ENCODE results near the gene CD96.
"Not testable (repeated sequence)": the region's sequence is repeated elsewhere in the genome, so short reads cannot be mapped to it uniquely, and the experiment has no call there.

Gene CD96

GRCh38 chr3:111595232-111595631 lies 53.2 kb downstream of the CD96 start, which contains the start of gene ZBED2:
TSS of gene ZBED2 (minus strand) at chr3:111595346. CDS start at chr3:111594201, 1,145 bp downstream.
- DNase-seq, result no peak

- DNase-seq, result no peak
Observed at GRCh38 chr3:111596328-111596727, 54.3 kb downstream of the CD96 start.

DNA sequence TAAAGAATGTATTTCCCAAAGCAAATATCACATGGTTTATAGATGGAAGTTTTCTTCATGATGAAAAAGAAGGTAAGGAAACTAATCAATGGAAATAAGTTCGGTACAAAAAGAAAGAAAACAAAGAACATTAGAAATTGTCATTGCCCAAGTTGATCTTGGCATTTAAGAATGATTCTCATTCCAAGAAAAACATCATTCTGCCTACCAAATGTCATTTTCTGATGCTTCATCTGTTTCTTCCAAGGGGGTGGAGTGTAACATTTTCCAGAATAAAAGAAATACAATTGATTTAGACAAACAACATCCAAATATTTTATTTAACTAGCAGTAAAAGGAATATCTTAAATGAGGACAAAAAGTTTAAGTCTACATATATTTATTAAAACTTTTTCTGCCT lies 56.1 kb downstream of the CD96 start:
- DNase-seq, result no peak

GRCh38 chr3:111598552-111598951 lies 56.6 kb downstream of the CD96 start:
- DNase-seq, result no peak

DNA sequence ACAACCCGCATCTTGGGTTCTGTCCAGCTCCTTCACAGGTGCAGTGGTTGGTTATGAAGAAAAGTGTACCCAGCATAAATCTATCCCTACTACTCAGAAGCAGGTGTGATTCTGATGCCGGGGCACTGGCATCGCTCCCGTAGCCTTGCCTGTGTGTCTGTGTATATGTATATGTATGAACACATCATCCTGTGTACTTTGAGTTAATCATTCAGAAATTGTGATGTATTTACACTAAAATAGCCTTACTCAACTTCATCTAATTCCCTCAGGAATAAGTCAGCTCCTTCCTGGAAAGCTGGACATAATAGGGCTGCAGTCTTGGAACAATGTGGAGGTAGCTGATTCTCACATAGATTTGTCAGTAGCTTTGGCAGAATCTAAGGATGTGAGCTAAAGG lies 59.8 kb downstream of the CD96 start:
- DNase-seq, result no peak

DNA sequence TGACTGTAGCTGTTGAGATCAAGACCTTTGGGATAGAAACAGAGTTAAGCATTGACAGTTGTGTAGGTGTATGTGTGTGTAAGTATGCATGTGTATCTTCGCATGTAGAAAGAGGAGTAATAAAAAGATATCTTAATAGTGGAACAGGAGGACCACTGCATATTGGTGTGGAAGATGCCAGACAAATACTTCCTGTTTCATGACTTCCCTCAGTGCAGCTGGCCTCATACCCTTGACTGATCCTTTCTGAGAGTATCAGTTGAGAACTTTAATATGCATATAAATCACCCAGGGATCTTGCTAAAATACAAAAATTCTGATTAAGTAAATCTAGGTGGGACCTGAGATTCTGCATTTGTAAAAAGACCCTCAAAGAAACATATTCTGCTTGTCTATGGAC lies 61.7 kb downstream of the CD96 start:
- no peak for DNase-seq

- no peak for DNase-seq
Observed at GRCh38 chr3:111604119-111604518, 62.1 kb downstream of the CD96 start.

- DNase-seq, result no peak
Observed at GRCh38 chr3:111605018-111605417, 63.0 kb downstream of the CD96 start.

GRCh38 chr3:111605493-111605892 lies 63.5 kb downstream of the CD96 start:
- DNase-seq, result no peak

DNA sequence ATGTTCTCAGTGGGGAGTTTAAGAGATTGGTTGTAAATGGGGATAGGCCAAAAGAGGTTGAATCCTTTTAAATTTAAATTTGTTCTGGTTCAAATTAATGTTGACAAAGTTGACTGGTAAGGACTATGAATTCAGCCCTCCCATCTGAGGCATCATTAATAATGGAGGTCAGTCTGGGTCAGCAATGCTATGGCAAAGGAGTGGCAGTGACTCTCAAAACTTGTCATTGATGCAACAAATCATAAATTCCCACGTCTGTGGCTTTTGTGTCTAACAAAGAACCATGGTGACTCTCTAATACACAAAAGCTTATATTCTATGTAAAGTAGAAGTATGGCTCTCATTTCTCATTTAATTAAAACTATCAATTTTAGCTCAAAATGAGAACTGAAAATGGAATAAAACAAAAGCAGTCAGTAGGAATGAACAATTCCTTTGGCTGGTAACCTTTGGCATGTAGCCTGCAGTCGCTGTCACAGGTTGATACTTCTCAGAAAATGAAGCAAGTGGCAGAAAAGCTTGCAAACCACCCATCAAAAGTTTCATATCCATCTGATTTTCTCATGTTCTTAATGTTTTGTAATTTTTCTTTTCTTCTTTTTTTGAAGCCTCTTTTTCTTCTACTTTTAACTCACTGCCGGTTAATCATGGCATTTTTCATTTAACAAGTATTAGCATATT lies 65.4 kb downstream of the CD96 start:
- DNase-seq, result no peak

- DNase-seq, result no peak
Observed at GRCh38 chr3:111608383-111608782, 66.4 kb downstream of the CD96 start.

GRCh38 chr3:111609700-111610099 lies 67.7 kb downstream of the CD96 start:
- DNase-seq, result no peak

DNA sequence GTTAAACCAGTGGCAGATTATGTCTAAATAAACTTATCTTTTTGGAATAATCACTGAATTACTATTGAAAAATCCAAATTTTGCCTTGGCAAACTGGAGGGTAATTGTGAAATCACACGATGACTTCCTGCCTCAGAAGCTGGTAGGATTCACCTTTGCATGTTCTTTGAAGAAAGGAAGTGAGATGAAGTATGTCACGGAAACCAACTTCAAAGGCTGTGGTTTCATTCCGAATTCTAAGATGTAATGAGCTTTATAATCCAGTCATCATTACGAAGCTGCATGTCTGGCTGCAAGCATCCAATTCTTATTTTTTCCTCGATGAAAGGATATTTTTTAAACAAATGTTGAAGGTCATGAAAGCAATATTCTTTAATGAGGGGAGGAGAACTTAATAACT lies 68.2 kb downstream of the CD96 start:
- DNase-seq, result no peak

- DNase-seq, result no peak
Observed at GRCh38 chr3:111610612-111611054, 68.6 kb downstream of the CD96 start.

GRCh38 chr3:111613294-111613693 lies 71.3 kb downstream of the CD96 start:
- no peak for DNase-seq

DNA sequence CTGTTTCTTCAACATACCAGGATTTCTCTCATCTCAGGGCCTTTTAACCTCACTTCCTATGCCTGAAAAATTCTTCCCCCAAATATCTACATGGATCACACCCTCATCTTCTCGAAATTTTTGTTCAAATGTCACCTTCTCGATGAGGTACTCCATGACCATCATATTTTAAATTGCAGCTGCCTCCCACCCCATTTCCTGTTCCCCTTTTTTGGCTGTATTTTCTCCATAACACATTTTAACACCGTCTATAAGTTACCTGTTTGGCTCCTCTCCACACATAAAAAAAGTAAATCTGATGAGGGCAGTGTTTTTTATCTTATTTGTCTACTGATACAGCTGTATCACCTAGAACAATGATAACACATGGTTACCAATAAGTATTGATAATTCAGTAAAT lies 73.9 kb downstream of the CD96 start:
- no peak for DNase-seq

- DNase-seq, result no peak
Observed at GRCh38 chr3:111616417-111617105, 74.6 kb downstream of the CD96 start.

GRCh38 chr3:111617406-111617805 lies 75.4 kb downstream of the CD96 start:
- DNase-seq, result no peak

- no peak for DNase-seq
Observed at GRCh38 chr3:111617912-111618601, 76.1 kb downstream of the CD96 start.

DNA sequence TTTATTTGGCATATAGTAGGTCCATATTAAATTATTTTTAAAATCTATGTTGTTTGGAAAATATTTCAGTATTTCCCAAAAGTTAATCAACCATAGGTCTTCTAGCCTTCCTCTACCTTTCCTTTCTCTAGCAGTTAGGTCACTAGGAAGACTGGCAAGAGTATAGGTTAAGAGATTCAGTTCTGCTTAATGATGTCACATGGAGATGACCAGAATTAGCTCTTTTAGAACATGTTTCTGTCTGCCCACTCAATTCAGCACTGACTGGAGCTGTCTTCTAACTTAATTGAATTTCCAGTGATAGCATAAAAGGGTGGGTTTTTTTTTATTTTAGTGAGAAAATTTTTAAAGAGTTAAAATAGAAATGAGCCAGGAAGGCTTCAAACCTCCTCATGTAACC lies 76.9 kb downstream of the CD96 start:
- no peak for DNase-seq

DNA sequence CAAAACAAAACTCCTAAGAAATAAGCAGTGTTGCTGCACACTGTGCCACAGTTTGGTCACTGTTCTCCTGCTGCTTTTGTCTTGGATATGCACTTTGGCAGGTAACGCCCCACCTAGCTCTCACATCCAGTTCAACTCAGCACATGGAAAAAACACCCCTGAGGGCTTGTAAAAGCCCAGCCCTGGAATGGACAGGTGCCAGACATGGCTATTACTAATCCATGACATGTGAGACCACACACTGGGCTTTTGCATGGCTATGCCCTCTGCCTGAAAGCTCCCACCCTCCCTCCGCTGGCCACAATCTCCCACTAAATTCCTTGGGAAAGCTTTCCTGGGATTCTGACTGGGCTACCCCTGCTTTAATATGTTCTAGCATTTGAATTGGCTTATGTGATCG lies 77.8 kb downstream of the CD96 start:
- DNase-seq, result no peak

GRCh38 chr3:111621535-111621934 lies 79.5 kb downstream of the CD96 start:
- no peak for DNase-seq

- no peak for DNase-seq
Observed at GRCh38 chr3:111627092-111627491, 85.1 kb downstream of the CD96 start.

- not testable (repeated sequence) for DNase-seq
Observed at GRCh38 chr3:111629018-111629417, 87.0 kb downstream of the CD96 start.

Data from GDM1 (cell line).